Ovary (tissue), 3 donors: ENCODE measurements around the gene CMTM7.

ENCODE experiments used
- CTCF ChIP-seq, 3 donors: fragments of 450-650 bp in 2 of 3; fragments of 200-600 bp in 1 of 3; IDR thresholded peaks; one replicate each; pipeline versions ENCODE4 v1.5.1 to v1.8.0; 2016 to 2022; ENCODE audit warnings: antibody characterized with exemption in 3 of 3, mild to moderate bottlenecking in 1 of 3
- EP300 ChIP-seq: sonication (generic); formaldehyde crosslinking; IDR thresholded peaks from one replicate; pipeline ENCODE4 v1.6.1; 2017; ENCODE audit warnings: antibody characterized with exemption
- donor health status: DM: no; HTN: no; CAD: no.

DNA sequence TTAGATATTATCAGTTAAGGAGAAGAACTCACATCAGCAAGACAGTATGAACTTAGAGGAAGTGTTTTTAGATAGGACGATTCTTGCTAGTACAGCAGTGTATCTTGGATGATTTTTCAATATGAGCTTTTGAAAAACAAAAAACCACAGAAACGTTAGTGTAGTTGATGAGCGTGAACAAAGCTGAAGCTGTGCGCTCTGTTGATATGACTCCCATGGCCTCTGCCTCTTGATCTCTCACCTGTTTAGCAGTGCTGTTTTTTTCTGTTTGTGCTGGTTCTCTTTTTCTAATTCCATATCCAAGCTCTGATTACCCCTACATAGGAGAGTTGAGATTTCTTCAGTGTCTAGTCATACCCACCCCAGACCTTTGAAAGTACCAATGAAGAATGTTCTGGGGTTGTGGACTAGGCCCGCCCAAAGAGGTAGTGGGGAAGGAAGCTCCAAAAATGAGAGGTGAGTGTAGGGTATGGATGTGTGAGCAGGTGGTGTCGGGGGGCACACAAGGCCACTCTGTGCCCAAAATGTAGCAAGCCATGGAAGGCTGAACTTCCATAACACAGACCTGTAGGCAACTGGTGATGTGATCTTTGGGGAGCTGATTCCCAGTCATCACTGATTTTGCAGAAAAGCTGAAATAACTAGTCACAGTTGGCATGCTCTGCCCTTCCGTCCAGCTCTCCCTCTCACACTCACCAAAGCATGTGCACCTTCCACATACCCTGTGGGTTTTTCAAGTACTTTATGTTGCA, 20.0 kb upstream of the CMTM7 start:
- TF ChIP-seq EP300 (no peak), CTCF (IDR thresholded peaks at IDR 0.05) (no peak)
